Measurements from ENCODE around the gene SQSTM1. TPM values are rescaled to one million over a fixed set of nuclear protein-coding genes. Genes with fewer than 3 reads are reported as not detected.

Gene SQSTM1
- total RNA-seq, 1 donor from 2014 or later: 372 TPM

GRCh38 chr5:179803651-179804554, 16.8 kb upstream of the SQSTM1 start:
- no peak for DNase-seq (ENCODE audit: low spot score)
- intact Hi-C loops (cut with DNase I): no loop called here

- intact Hi-C loops (cut with DNase I): no loop called here
- DNase-seq (ENCODE audit: low spot score): no peak
Measured at GRCh38 chr5:179804555-179804947, 16.2 kb upstream of the SQSTM1 start.

GRCh38 chr5:179805070-179805528, 15.6 kb upstream of the SQSTM1 start:
- DNase-seq (ENCODE audit: low spot score): peak; percentile 79

GRCh38 chr5:179805529-179806249, 15.0 kb upstream of the SQSTM1 start:
- intact Hi-C loops (cut with DNase I): loop anchor here (1.0 to 5.0 kb wide), 2 partner anchors 16 to 102 kb away; partner anchors contain the start of gene TBC1D9B
- no peak for DNase-seq (ENCODE audit: low spot score)

More at GRCh38 chr5:179805070-179805528, 15.6 kb upstream of the SQSTM1 start:
- intact Hi-C loops (cut with DNase I): loop anchor here (5.0 kb wide), 1 partner anchor 102 kb away; the partner anchor contains the start of gene TBC1D9B

GRCh38 chr5:179806250-179807048, 14.3 kb upstream of the SQSTM1 start, which contains the start of gene MGAT4B:
TSS of gene MGAT4B (minus strand) at chr5:179806866. CDS start at chr5:179806583, 283 bp downstream.
- DNase-seq (ENCODE audit: low spot score): peak; percentile 90
- intact Hi-C loops (cut with DNase I): loop anchor here (1.0 to 5.0 kb wide), 2 partner anchors 15 to 101 kb away; partner anchors contain the start of gene TBC1D9B

- no peak for DNase-seq (ENCODE audit: low spot score)
- intact Hi-C loops (cut with DNase I): no loop called here
Measured at GRCh38 chr5:179812135-179812825, 8.4 kb upstream of the SQSTM1 start.

- intact Hi-C loops (cut with DNase I): no loop called here
- no peak for DNase-seq (ENCODE audit: low spot score)
Measured at GRCh38 chr5:179812997-179813607, 7.6 kb upstream of the SQSTM1 start.

- no peak for DNase-seq (ENCODE audit: low spot score)
- intact Hi-C loops (cut with DNase I): no loop called here
Measured at GRCh38 chr5:179814090-179814489, 6.6 kb upstream of the SQSTM1 start.

- no peak for DNase-seq (ENCODE audit: low spot score)
- intact Hi-C loops (cut with DNase I): no loop called here
Measured at GRCh38 chr5:179815491-179816249, 5.0 kb upstream of the SQSTM1 start.

- DNase-seq (ENCODE audit: low spot score): no peak
- intact Hi-C loops (cut with DNase I): no loop called here
Measured at GRCh38 chr5:179816401-179816795, 4.3 kb upstream of the SQSTM1 start.

GRCh38 chr5:179816796-179817469, 3.8 kb upstream of the SQSTM1 start:
- intact Hi-C loops (cut with DNase I): no loop called here

GRCh38 chr5:179817470-179817840, 3.2 kb upstream of the SQSTM1 start:
- intact Hi-C loops (cut with DNase I): no loop called here
- DNase-seq (ENCODE audit: low spot score): no peak

More at GRCh38 chr5:179816796-179817469, 3.8 kb upstream of the SQSTM1 start:
- DNase-seq (ENCODE audit: low spot score): no peak

GRCh38 chr5:179817890-179818745, 2.6 kb upstream of the SQSTM1 start:
- intact Hi-C loops (cut with DNase I): loop anchor here (2.0 kb wide), 1 partner anchor 41 kb away; the partner anchor contains the start of gene MRNIP
- no peak for DNase-seq (ENCODE audit: low spot score)

- intact Hi-C loops (cut with DNase I): loop anchor here (2.0 kb wide), 1 partner anchor 40 kb away; the partner anchor contains the start of gene MRNIP
- peak; percentile 97 for DNase-seq (ENCODE audit: low spot score)
Measured at GRCh38 chr5:179818746-179819295, 1.9 kb upstream of the SQSTM1 start.

- intact Hi-C loops (cut with DNase I): loop anchor here (2.0 kb wide), 1 partner anchor 39 kb away; the partner anchor contains the start of gene MRNIP
Measured at GRCh38 chr5:179819296-179820126, 1.2 kb upstream of the SQSTM1 start.

More at GRCh38 chr5:179819296-179820126, 1.2 kb upstream of the SQSTM1 start:
- peak; percentile 90 for DNase-seq (ENCODE audit: low spot score)

All from cardiac septum (tissue), 1 donor.